GM21737 (cell line): Measurements from ENCODE around the gene VEZT.
A peak's percentile ranks its signal among the peaks of the same experiment; 100 is the strongest.
"Not testable (repeated sequence)": the region's sequence is repeated elsewhere in the genome, so short reads cannot be mapped to it uniquely, and the experiment has no call there.

Experiments
- ATAC-seq: cut with Tn5 transposase; IDR thresholded peaks from one replicate; pipeline ENCODE4 v1.9.1; 2021; ENCODE audit warnings: mild to moderate bottlenecking, moderate library complexity; ENCODE audit not compliant: unreplicated experiment

Gene VEZT, protein sequence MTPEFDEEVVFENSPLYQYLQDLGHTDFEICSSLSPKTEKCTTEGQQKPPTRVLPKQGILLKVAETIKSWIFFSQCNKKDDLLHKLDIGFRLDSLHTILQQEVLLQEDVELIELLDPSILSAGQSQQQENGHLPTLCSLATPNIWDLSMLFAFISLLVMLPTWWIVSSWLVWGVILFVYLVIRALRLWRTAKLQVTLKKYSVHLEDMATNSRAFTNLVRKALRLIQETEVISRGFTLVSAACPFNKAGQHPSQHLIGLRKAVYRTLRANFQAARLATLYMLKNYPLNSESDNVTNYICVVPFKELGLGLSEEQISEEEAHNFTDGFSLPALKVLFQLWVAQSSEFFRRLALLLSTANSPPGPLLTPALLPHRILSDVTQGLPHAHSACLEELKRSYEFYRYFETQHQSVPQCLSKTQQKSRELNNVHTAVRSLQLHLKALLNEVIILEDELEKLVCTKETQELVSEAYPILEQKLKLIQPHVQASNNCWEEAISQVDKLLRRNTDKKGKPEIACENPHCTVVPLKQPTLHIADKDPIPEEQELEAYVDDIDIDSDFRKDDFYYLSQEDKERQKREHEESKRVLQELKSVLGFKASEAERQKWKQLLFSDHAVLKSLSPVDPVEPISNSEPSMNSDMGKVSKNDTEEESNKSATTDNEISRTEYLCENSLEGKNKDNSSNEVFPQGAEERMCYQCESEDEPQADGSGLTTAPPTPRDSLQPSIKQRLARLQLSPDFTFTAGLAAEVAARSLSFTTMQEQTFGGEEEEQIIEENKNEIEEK

DNA sequence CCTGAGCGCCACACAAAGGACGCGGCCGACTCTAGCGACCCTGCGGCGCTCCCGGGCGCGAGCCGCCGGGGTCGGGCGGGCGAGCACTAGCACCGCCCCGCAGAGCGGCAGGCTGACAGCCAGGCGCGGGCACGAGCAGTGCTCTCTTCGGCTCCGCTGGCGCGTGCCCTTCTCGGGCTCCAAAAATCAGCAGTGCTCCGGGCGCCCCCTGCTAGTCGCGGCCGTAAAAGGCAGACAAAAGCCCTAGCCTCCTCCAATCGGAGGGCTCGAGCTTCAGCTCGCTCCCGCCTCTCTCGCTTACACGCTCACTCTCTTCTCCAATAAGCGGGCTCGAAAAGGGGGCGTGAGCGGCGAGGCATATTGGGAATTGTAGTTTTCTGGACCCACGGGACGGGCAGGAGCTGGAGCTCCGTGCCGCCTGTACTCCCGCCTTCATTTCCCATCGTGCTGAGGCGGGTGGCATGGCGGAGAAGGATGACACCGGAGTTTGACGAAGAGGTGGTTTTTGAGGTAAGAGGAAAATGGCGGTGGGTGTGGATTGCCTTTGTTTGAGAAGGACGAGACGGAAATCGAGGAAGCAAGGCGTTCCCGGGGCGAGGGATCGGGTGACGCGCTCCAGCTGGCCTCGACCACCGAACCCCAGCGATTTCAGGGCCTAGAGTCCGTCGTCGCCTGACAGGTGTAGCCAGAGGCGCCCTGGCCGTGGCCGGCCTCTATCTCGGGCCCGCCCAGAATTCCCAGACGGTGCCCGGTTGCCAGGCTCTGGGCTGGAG is at the start of gene VEZT, which contains the start of gene FGD6:
Gene VEZT, plus strand, starts transcription at position 431 of the 773 bp plus-strand sequence. Its CDS starts 44 bp downstream, at position 475.
Gene FGD6, minus strand, starts transcription at position 91 of the 773 bp plus-strand sequence. CDS start 227 bp downstream, outside the sequence.
- peak; percentile 91 for ATAC-seq

DNA sequence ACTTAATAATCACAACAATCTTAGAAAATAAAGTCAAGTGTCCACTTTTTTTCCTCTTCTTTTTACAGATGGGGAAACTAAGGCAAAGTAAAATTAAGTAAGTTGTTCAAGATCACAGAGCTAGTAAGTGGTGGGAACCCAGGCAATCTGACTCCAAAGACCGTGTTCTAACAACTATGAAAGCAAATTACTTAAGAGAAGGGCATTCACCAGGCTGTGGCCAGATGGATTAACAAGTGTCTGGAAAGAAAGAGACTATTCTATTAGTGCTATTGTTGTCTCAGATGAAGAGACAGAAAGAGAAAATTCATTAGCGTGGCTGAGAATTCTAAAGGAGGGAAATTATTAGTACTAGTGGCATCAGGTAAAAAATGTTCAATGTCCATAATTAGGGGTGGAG is 48.9 kb upstream of the VEZT start:
- ATAC-seq: no peak

DNA sequence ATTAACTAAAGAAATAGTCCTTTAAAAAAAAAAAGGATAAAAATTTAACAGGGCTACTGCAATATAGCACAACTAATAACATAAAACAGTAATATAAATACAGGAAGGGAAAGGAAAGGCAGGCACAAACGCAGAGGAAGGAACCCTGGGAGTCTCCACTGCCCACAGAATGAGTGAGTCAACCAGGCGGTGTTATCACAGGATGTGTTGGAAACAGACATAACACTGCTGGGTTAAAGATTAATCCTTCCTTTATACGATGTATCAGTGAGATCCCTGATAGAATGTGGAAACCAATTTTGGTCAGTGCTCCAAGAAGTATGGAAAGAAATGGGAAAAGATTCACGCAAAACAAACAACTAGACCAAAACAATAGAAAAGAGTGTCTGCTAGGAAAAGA is 48.2 kb upstream of the VEZT start:
- no peak for ATAC-seq

DNA sequence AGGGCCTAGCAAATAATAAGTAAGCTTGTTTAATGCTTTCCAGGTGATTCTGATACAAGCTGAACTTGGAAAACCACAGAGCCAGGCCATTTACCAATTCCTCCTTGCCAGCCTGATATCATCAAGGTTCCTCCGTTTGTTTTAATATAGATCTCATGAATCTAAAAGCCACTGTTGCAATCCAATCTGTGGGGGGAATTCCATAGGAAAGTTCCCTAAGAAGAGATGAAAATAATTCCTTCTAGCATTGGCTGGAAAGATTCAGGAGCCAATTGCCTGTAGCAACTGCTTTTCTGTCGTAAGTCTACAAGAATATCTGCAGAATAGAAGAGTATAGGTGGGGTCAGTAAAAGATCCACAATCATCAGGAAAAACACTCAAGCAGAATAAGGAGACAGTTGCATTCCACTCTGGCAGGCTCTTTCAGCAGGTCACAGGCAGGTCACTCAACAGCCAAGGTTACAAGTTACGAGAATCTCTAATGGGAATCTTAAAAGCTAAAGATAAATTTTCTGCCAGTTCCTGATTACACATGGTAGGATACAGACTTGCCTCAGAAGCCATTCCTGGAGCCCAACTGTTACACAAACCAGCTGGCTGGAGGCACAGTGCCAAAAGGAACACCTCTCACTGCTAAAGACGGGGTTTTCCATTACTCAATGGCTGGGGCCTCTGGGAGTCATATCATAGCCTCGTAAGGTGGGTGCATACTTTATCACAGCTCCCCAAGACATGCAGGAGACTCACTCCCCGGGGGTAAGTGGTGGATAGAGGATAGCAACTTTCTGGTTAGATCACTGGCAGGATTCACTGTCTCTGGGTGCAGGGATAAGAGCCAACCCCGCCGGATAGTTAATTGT is 44.0 kb upstream of the VEZT start:
- no peak for ATAC-seq

DNA sequence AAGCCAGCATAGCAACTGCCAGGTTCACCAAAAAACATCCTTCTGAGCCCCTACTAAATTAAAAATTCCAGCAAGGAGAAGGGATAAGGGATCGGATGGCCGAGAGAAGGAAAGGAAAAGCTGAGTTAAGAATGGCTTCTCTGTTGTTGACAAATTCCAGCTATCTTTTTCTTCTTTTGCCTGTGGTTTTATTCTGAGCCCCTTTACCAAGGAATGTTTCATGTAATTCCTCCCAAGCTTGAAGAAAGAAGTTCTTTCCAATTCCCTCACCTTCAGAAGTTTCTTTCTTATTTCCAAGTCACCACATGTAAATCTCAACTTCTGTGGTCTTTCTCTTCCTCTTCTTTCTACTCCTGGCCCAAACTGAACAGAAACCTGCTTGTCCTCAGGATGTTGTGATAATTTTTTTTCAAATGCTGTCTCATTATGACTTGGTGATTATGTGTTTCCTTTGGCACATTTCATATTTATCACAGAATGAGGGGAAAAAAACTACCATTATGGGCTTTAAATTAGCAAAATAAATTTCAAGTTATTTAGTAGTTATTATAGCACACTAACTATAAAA is 40.3 kb upstream of the VEZT start:
- no peak for ATAC-seq

DNA sequence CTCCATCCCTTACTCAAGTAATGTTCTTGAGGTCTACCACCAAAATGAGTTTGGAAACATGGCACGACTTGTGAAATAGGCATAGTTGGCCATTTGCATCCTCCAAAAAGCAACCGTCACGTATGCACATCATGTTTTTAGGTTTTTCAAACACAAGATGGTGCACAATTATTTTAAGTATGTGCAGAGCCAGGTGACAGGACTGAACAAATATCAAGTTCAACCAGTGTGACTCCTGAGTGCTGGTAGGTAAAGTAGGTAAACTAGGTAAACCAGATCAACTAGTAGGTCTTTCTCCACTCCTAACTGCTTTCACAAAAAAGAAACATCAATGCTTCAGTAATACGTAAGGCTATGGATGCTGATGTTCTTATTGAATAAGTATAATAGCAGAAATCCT is 39.5 kb upstream of the VEZT start:
- ATAC-seq: no peak

DNA sequence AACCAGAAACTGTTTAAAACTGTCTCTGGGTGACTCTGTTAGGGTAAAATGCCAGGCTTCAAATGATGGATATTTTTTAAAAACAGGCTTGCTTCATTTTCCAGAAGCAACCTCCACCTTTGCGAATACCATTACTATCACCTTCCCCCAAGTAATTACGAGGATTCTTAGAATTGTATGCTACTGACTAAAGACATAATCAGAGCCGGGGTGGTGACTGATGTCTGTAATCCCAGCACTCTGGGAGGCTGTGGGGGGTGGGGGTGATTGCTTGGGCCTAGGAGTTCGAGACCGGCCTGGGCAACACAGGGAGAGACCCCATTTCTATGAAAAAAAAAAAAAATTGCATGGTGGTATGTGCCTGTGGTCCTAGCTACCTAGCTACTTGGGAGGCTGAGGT is 38.6 kb upstream of the VEZT start:
- no peak for ATAC-seq

DNA sequence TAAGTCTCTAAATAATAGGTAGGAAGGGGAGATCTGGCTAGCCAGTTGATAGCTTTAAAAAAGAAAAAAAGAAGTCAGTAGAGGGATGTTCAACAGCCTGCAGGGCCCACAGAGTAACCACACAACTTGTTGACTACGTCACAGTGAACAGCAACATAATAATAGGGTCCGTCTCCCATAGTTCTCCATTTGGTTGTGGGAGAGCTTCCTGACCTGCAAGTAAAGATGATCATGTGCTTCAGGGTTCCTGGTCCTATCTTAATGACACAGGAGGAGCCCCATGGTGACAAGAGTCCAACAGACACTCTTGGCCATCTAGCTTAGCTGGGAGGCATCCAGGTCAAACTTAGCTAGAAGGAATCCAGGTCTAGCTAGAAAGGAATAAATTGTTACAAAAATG is 36.5 kb upstream of the VEZT start:
- no peak for ATAC-seq

DNA sequence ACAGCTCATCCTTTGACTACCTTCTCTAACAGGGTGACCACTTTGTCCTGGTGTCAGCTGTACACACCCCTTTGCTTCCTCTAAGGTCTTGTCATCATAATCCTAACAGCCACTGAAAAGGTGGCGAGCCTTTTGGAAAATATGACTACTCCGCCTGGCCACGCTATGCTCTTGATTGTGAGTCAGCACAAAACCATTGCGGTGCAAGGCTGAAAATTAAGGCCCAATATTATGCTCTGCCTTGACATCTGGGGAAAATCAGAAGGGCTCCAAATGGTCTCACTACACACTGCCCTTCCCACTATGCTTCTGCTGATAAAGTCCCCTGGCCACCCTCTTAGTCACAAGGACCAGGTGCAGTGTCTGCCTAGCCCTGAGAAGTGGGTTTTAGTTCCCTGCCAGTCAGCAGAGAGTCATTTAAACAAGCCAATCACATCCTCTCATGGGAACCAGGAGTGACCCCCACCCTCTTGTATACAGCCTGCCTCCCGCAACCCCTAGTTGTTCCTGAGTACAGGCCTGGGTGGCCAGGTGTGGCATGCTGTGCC is 34.7 kb upstream of the VEZT start:
- ATAC-seq: no peak

DNA sequence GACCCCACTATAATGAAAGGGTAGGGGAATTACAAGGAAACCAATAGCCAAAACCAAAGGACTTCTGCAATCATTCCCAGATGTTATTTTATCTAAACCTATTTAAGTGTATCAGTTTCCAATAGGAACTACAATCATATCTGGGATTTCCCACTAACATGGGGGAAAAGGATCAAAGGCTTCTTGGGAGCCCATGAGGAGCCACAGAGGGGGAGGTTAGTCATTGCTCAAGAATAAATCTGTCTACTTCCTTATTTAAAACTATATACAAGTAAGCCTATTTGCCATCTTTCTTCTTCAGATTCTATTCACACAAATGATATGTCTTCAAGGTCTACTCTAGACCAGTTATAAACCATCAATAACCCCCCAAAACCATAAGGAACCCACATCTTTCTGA is 33.5 kb upstream of the VEZT start:
- ATAC-seq: no peak

DNA sequence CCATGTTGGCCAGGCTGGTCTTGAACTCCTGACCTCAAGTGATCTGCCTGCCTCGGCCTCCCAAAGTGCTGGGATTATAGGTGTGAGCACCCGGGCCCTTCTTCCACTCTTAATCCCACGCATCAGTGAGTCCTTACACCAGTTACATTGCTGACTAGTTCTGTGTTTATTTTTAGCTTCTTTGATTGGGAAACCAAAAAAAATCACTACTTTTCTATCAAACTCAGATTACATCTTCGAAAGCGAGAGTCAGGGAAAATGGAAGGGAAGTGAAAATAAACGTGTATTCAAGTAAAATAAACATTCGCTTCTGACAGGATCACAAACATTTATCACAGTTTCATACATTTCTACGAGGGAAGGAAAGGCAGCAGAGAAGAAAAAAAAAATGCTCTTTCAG is 32.5 kb upstream of the VEZT start:
- no peak for ATAC-seq

DNA sequence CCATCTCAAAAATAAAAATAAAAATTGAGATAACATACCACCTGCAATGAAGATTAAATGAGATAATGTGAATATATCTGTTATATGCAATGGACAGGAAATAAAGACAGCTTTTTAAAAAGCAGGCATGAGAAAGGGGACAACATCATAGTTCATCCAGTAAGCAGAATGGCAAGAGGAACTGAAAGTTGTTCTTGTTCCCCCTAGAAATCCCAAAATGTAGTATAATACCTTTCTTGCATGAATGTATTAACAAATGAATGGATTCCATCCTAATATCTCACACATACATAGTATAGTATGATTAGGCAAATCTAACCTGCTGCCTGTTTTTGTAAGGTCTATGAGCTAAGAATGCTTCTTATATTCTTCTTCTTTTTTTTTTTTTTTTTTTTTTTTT is 31.8 kb upstream of the VEZT start:
- no peak for ATAC-seq

DNA sequence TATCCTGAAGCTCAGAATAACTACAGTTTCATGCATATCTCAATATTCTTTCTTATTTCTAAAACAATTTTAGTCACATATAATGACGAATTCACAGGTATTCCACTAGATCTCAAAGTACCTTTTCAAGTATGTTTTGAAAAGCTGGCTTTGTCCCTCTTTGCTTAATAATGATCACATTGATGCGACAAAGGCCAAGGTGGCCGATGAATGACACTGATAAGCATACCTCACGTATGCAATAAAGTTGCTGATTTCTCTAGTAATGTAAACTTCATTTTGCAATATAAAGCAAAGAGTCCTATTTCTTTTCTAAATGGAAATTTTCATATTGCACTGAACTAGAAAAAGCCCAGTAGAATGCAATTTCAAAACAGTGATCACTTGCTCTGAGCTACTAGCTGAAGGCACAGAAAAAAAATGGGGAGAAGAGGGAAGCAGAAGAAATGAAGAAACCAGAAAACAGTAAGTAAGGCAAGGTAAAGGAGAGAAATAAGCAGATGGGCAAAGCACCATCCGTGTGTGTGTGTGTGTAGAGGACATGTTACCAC is 29.7 kb upstream of the VEZT start:
- no peak for ATAC-seq

DNA sequence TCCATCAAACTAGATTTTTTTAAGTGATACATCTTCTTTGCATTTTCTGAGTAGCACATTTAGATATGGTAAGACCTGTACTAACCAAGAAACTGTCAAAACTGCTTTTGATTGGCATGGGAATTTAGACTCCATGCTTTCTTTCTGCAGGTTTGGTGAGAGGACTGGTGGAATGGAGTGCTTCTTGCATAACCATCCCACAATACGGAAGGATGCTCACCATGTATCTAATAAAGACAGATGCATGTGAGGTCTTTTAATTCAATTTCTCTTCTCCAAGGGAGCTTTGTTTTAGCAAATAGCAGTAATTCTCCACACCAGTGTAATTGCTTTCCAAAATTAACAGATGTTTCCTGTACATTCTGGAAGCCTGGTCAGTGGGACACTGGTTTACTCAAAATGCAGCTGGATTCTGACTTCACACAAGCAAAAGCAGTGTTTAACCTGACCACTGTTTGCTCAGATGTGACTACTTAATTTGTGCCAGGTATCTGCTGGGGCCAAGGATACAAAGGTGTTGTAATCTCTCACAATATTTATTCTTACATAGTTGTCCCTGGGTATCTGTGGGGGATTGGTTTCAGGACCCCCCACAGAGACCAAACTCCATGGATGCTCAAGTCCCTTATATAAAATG is 26.4 kb upstream of the VEZT start:
- no peak for ATAC-seq

DNA sequence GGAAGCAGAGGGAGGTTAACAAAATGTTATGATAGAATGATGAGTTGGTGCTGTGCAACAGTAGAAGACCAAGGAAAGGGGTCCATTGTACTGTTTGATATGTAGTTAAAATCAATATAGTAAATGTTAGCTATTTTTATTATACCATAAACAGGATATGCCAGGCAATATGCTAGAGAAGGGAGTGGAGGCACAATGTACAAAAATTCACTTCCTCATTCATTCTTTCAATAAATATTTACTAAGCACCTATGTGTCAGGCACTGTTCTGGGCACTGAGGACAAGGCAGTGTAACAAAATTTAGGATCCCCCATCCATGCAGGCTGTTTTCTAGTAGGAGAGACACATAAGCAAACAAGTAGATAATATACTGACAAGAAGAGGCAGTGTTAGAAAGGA is 25.3 kb upstream of the VEZT start:
- no peak for ATAC-seq

DNA sequence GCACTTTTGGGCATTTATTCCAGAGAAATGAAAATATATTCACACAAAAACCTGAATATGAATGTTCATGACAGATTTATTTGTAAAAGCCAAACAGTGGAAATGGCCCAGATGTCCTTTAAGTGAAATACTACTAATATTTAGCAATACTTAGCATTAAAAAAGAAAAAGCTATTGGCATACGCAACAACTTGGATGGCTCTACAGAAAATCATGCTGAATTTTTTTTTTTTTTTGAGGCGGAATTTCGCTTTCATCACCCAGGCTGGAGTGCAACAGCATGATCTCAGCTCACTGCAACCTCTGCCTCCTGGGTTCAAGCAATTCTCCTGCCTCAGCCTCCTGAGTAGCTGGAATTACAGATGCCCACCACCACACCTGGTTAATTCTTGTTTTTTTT is 24.5 kb upstream of the VEZT start:
- ATAC-seq: no peak

DNA sequence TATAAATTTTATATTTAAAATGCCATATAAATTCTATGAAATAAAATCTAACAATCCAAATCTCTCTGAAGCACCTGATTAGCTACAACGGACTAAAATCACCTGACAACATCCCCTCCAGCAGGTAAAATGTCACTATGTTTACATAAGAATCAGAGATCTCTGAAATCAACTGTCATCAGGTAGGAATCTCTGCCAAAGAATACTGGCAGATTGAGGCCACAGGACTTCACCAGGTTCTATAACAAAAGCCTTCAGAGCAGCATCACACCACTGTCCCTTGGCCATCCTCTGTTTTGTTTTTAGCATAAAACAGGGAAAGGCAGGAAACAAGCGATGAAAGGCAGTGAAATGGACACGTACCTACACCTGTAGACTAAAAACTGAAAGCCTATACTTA is 22.5 kb upstream of the VEZT start:
- ATAC-seq: no peak

DNA sequence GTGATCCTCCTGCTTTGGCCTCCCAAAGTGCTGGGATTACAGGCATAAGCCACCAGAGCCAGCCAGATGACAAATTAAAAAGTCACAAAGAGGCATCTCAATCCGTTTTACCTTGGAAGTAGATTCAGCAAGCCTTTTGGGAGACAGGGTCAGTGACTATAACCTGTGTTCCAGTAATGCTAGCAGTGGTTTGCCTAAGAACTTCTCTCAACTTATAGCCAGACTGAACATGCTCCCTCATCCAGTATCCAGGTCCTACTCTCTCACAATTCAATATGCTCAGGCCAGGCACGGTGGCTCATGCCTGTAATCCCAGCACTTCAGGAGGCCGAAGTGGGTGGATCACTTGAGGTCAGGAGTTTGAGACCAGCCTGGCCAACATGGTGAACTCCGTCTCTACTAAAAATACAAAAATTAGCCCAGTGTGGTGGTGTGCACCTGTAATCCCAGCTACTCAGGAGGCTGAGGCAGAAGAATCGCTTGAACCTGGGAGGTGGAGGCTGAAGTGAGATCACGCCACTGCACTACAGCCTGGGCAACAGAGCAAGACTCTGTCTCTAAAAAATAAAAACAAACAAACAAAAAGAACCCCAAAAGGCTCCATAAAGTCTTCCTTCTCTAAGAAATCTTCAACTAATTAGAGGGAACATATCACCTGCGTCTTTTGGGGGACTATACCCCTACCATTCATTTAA is 20.6 kb upstream of the VEZT start:
- not testable (repeated sequence) for ATAC-seq
